Caco-2 (cell line): ENCODE results near the gene LRMDA. TPM values are rescaled to one million over a fixed set of nuclear protein-coding genes. Genes with fewer than 3 reads are reported as not detected.

Experiments
- BruUV-seq: library from RNA; stranded (reverse); fragments of 400-500 nt; replicated peaks from 2 replicates; lab custom pipeline; 2021; lab: Mats Ljungman, UMichigan
- CTCF ChIA-PET: fragments of 300-600 bp; sonication (Branson Sonifier 250); formaldehyde crosslinking; loops from one replicate; lab custom pipeline; 2022; ENCODE audit warnings: antibody characterized with exemption; lab: Charles Lee
- POLR2A ChIA-PET: fragments of 300-600 bp; sonication (Branson Sonifier 250); formaldehyde crosslinking; loops from one replicate; lab custom pipeline; 2022; ENCODE audit warnings: antibody characterized with exemption; lab: Charles Lee
- DNase-seq, 2 experiments: peaks; one replicate each; pipeline versions ENCODE4 v3.0.0 to v3.0.0-alpha.2; 2020 to 2022
- H3K27me3 ChIP-seq: replicated peaks from 2 replicates; pipeline ENCODE4 v1.6.0; 2011; ENCODE audit warnings: low read length; ENCODE audit not compliant: control insufficient read depth, insufficient read depth
- H3K36me3 ChIP-seq: 2 replicates; pipeline ENCODE4 v1.5.1; 2011; ENCODE audit warnings: low read length; ENCODE audit not compliant: control insufficient read depth, insufficient read depth
- H3K4me1 ChIP-seq: fragments of 250-450 bp; sonication (Bioruptor Pico); 2 replicates; pipeline ENCODE4 v1.5.1; 2020; ENCODE audit warnings: mild to moderate bottlenecking
- H3K4me3 ChIP-seq: 2 replicates; pipeline ENCODE4 v1.5.1; 2011; ENCODE audit warnings: low read depth, mild to moderate bottlenecking, control low read depth, low read length
- H3K9me3 ChIP-seq: fragments of 250-450 bp; sonication (Bioruptor Pico); 2 replicates; pipeline ENCODE4 v1.5.1; 2020; ENCODE audit warnings: mild to moderate bottlenecking, moderate library complexity
- H3K27ac Mint-ChIP-seq: one replicate; pipeline ENCODE4 v1.8.0; 2022; ENCODE audit warnings: mixed read lengths; ENCODE audit not compliant: unreplicated experiment
- H3K27me3 Mint-ChIP-seq: one replicate; pipeline ENCODE4 v1.8.0; 2022; ENCODE audit warnings: mixed read lengths; ENCODE audit not compliant: insufficient read depth, unreplicated experiment
- H3K36me3 Mint-ChIP-seq: one replicate; pipeline ENCODE4 v1.8.0; 2022; ENCODE audit warnings: mild to moderate bottlenecking, mixed read lengths; ENCODE audit not compliant: insufficient read depth, unreplicated experiment
- H3K4me1 Mint-ChIP-seq: one replicate; pipeline ENCODE4 v1.8.0; 2022; ENCODE audit warnings: low read depth, mixed read lengths; ENCODE audit not compliant: unreplicated experiment
- H3K4me3 Mint-ChIP-seq: one replicate; pipeline ENCODE4 v1.8.0; 2022; ENCODE audit warnings: mild to moderate bottlenecking, moderate library complexity, mixed read lengths; ENCODE audit not compliant: unreplicated experiment
- H3K9me3 Mint-ChIP-seq: one replicate; pipeline ENCODE4 v1.8.0; 2022; ENCODE audit warnings: mixed read lengths; ENCODE audit not compliant: unreplicated experiment
- intact Hi-C: fragments of 100-400 bp; cut with micrococcal nuclease; formaldehyde crosslinking; loops from one replicate; pipeline ENCODE4 v1.10.0; 2022; ENCODE audit not compliant: unreplicated experiment
- total RNA-seq: library from RNA; stranded (reverse); gene quantifications from 2 replicates; pipeline ENCODE4 v1.2.3, GENCODE V29; 2022
- TF ChIP-seq, protein P1 (sequence below), 2 experiments: fragments of 200-600 bp in 1 of 2; IDR thresholded peaks; 1 replicate in 1 of 2; 2 replicates in 1 of 2; pipeline versions ENCODE4 v1.5.1 to v1.8.0; 2011 to 2022; ENCODE audit warnings: antibody characterized with exemption in 1 of 2, control low read depth in 1 of 2, inconsistent platforms in 1 of 2, low read depth in 1 of 2, low read length in 1 of 2, mild to moderate bottlenecking in 1 of 2, moderate library complexity in 1 of 2; ENCODE audit not compliant: insufficient read depth in 1 of 2, severe bottlenecking in 1 of 2, unreplicated experiment in 1 of 2

The LRMDA gene
- total RNA-seq, 1 experiment from 2014 or later = 18.5 TPM

DNA sequence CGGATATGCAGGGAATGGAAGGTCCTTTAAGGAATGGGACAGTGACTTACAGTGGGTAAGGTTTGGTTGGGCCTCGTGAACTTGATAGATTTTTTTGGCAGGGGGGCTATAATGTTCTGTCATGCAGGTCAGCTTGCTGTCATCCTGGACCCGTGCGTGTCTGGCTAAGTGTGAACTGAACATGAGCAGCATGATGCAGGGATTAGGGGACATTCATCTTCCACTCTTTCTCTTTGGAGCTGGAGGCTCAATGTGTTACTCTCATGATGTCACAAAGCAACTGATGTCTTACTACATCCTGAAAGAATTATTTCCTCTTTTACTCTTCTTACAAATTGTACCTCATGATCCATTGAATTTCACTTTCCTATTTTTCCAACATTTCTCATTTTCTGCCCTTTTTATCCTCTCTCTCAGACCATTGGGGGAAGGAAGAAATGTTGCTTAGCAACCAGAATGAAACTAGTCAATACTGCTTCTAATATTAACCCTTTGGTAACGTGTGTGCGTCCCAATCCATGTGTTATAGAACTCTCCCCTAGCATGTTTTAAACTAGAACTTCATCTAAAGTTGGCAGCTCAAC, 549.1 kb downstream of the LRMDA start:
- Mint-ChIP-seq H3K4me3 (no peak overlapping the region), H3K27me3 (no peaks in the 10 kb centered on the region), H3K4me1 (peaks cover 8% of the 10 kb centered on the region), H3K36me3 (no peaks in the 10 kb centered on the region), H3K27ac (no peak overlapping the region), H3K9me3 (no peaks in the 10 kb centered on the region)
- Histone ChIP-seq H3K9me3 (no peaks in the 10 kb centered on the region), H3K27me3 (no peaks in the 10 kb centered on the region), H3K4me1 (peaks cover 7% of the 10 kb centered on the region), H3K36me3 (no peaks in the 10 kb centered on the region), H3K4me3 (no peak overlapping the region)
- no TSS peak for BruUV-seq
- CTCF ChIA-PET = no interaction called here
- TF ChIP-seq, protein P1, sequence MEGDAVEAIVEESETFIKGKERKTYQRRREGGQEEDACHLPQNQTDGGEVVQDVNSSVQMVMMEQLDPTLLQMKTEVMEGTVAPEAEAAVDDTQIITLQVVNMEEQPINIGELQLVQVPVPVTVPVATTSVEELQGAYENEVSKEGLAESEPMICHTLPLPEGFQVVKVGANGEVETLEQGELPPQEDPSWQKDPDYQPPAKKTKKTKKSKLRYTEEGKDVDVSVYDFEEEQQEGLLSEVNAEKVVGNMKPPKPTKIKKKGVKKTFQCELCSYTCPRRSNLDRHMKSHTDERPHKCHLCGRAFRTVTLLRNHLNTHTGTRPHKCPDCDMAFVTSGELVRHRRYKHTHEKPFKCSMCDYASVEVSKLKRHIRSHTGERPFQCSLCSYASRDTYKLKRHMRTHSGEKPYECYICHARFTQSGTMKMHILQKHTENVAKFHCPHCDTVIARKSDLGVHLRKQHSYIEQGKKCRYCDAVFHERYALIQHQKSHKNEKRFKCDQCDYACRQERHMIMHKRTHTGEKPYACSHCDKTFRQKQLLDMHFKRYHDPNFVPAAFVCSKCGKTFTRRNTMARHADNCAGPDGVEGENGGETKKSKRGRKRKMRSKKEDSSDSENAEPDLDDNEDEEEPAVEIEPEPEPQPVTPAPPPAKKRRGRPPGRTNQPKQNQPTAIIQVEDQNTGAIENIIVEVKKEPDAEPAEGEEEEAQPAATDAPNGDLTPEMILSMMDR (IDR thresholded peaks at IDR 0.05; ENCODE audit: insufficient read depth in 1 of 2, low read depth in 1 of 2, low read length in 1 of 2, severe bottlenecking in 1 of 2, unreplicated experiment in 1 of 2) = no peak
- POLR2A ChIA-PET = no interaction called here
- intact Hi-C loops = no loop called here
- no peak for DNase-seq

DNA sequence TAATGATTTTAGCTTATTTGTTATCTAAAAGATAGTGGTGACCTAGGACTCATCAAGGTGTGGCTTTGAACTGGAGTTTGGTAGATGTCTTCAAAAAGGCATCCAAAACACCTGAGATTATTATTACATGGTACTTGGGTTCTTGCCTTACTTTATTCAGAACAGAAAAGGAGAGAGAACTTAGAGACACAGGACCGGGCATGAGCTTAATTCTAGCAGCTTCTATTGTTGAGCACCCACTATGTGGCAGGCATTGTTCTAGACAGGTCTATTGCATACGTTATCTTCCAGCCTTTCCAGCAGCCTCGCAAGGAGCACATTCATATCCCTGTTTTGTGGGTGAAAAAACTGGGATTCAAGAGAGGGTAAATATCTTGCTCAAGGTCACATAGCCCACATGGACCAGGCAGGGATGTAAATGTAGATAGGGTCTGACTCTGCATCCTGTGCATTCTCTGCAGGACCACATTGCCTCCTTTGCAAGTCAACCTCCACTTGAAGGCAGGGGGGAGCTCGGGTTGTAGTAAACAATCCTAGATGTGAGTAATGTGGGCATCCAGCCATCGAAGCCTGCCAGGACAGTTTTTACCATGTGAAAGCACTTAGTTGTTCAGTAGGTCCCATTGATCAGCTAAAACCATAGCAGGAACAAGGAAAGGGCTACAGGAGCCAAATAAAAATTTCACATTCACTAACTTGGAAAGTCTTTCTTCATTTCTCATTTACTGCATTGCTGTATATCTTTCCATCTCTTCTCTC, 551.4 kb downstream of the LRMDA start:
- no peak overlapping the region for H3K4me3 ChIP-seq
- ChIA-PET CTCF (no interaction called here), POLR2A (no interaction called here)
- intact Hi-C loops = no loop called here
- no peak for DNase-seq
- Mint-ChIP-seq H3K4me1 (peaks cover 5% of the 10 kb centered on the region), H3K27ac (no peak overlapping the region), H3K36me3 (no peaks in the 10 kb centered on the region), H3K9me3 (no peaks in the 10 kb centered on the region), H3K4me3 (no peak overlapping the region), H3K27me3 (no peaks in the 10 kb centered on the region)
- no peaks in the 10 kb centered on the region for H3K36me3 ChIP-seq
- H3K27me3 ChIP-seq = no peaks in the 10 kb centered on the region
- H3K4me1 ChIP-seq = peaks cover 6% of the 10 kb centered on the region
- TF ChIP-seq, protein P1 (IDR thresholded peaks at IDR 0.05; ENCODE audit: insufficient read depth in 1 of 2, low read depth in 1 of 2, low read length in 1 of 2, severe bottlenecking in 1 of 2, unreplicated experiment in 1 of 2) = no peak
- no peaks in the 10 kb centered on the region for H3K9me3 ChIP-seq
- no TSS peak for BruUV-seq

DNA sequence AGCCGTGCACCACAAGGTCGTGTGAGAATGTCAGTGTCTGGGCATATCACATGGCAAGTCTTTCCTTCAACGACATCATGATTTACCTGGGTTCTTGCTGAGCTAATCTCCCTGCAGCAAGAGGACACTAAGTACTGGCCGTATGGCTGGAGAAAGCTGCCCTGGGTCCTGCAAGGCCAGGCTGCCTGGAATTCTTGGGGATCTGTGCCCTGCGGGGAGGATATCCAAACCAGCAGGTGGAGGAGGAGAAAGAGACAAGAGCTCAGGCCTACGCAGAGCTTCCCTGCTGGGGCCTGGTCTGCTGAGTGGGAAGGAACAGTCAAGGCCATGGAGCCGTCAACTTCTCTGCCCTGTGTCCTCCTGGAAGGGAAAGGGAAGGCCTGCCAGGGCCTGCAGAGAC, 552.6 kb downstream of the LRMDA start:
- Mint-ChIP-seq H3K27ac (no peak overlapping the region), H3K9me3 (no peaks in the 10 kb centered on the region), H3K4me1 (peaks cover 5% of the 10 kb centered on the region), H3K4me3 (no peak overlapping the region), H3K27me3 (no peaks in the 10 kb centered on the region), H3K36me3 (no peaks in the 10 kb centered on the region)
- no TSS peak for BruUV-seq
- Histone ChIP-seq H3K27me3 (no peaks in the 10 kb centered on the region), H3K9me3 (no peaks in the 10 kb centered on the region), H3K4me1 (no peaks in the 10 kb centered on the region), H3K36me3 (no peaks in the 10 kb centered on the region), H3K4me3 (no peak overlapping the region)
- TF ChIP-seq, protein P1 (IDR thresholded peaks at IDR 0.05; ENCODE audit: insufficient read depth in 1 of 2, low read depth in 1 of 2, low read length in 1 of 2, severe bottlenecking in 1 of 2, unreplicated experiment in 1 of 2) = no peak
- DNase-seq = no peak
- ChIA-PET POLR2A (no interaction called here), CTCF (no interaction called here)
- intact Hi-C loops = no loop called here
